ENCODE measurements around the gene BUD31. TPM values are rescaled to one million over a fixed set of nuclear protein-coding genes. Genes with fewer than 3 reads are reported as not detected.
"Not testable (repeated sequence)": the region's sequence is repeated elsewhere in the genome, so short reads cannot be mapped to it uniquely, and the experiment has no call there.

The BUD31 gene
- total RNA-seq, 4 donors from 2014 or later, result 52.9 to 68.3 (median 64.8) TPM

- no peak for TF ChIP-seq CTCF (IDR thresholded peaks at IDR 0.05)
- ATAC-seq (ENCODE audit: low FRiP score), result peak; percentile 73
- DNase-seq (ENCODE audit: low spot score), result peak; percentile 57
Measured at GRCh38 chr7:99374111-99375064, 34.4 kb upstream of the BUD31 start, which contains the start of gene ARPC1B. Gene ARPC1B (plus strand): TSS chr7:99374730. CDS start chr7:99385715, 10,985 bp downstream.

GRCh38 chr7:99375070-99375807, 33.5 kb upstream of the BUD31 start:
- no peak for TF ChIP-seq CTCF (IDR thresholded peaks at IDR 0.05)
- ATAC-seq (ENCODE audit: low FRiP score), result peak; percentile 69
- DNase-seq (ENCODE audit: low spot score), result no peak

- DNase-seq (ENCODE audit: low spot score) (no peak), ATAC-seq (ENCODE audit: low FRiP score) (peak; percentile 76)
- no peak for TF ChIP-seq CTCF (IDR thresholded peaks at IDR 0.05)
Measured at GRCh38 chr7:99379043-99379577, 29.7 kb upstream of the BUD31 start.

- ATAC-seq (ENCODE audit: low FRiP score), result peak; percentile 2
- not testable (repeated sequence) for DNase-seq (ENCODE audit: low spot score)
Measured at GRCh38 chr7:99379693-99380031, 29.1 kb upstream of the BUD31 start.

- TF ChIP-seq CTCF (IDR thresholded peaks at IDR 0.05), result no peak
- ATAC-seq (ENCODE audit: low FRiP score), result peak; percentile 47
- DNase-seq (ENCODE audit: low spot score), result no peak
Measured at GRCh38 chr7:99380032-99380822, 28.5 kb upstream of the BUD31 start.

GRCh38 chr7:99380823-99381663, 27.7 kb upstream of the BUD31 start:
- DNase-seq (ENCODE audit: low spot score) (no peak), ATAC-seq (ENCODE audit: low FRiP score) (no peak)
- no peak for TF ChIP-seq CTCF (IDR thresholded peaks at IDR 0.05)

Measured in omental fat pad (tissue), 4 donors.